ENCODE data around the gene GPR35. TPM values are rescaled to one million over a fixed set of nuclear protein-coding genes. Genes with fewer than 3 reads are reported as not detected.
"Not testable (repeated sequence)": the region's sequence is repeated elsewhere in the genome, so short reads cannot be mapped to it uniquely, and the experiment has no call there.

GPR35 gene
- total RNA-seq, 1 experiment from 2014 or later, result 2.7 TPM

DNA sequence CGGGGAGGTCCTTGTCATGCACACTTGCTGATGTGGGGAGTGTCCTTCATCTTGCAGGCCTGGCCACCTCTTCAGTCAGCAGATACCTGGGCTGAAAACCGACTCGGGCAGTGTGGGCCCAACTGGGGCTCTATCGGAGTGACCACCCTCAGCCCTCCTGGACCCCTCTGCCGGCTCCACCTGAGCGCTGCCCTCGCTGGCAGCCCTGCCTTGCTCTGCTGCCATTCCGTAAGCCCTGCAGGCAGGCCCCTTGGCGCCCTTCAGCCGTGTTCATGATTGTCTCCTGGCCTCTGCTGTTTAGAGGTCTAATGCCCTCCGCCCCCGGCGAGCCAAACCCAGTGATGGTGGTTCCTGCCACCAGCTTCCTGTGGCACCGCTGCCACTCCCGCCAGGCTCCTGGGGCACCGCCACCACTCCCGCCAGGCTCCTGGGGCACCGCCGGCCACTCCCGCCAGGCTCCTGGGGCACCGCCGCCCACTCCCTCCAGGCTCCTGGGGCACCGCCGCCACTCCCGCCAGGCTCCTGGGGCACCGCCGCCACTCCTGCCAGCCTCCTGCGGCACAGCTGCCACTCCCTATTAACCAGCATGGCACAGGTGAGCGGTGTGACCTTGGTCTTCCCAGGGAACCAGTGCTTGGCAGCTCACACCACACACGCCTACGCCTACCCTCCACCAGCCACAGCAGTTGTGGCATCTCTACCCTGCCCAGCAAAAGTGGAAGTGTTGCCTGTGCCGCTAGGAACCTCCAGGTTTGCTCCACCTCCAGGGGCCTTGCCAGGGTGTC is 22.8 kb upstream of the GPR35 start:
- DNase-seq (ENCODE audit: low spot score), result no peak

DNA sequence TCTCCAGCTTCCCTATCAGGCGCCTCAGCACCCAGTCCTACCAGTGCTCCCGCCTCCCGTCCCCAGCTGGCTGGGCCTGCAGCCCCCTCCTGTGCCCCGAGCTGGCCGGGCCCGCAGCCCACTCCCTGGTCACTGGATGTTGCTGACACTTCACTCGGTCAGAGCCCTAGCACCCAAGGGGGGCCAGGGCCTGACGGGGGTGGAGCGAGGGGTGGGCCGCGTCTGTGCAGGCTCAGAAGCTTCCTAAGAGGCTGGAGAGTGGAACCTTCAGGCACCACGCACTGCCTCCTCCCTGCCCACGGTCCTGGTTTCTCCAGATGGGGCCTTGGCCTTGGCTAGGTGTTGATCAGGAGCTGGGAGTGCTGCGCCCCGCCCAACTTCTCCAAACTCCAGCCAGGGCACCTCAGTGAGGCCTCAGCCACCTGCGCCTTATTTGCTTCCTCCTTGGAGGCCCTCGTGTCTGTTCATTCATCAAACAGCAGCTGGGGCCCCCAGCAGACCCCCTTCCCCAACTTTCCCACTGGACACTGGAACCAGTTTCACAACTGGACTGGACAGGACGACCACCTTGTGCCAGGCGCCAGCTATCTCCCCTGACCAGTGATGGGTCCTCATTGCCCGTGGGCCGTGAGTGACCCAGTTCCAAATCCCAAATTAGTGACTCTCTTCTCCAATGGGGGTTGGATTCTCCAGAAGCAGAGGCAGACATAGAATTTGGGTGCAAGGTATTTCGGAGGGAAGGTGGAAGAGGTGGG is 22.0 kb upstream of the GPR35 start:
- DNase-seq (ENCODE audit: low spot score), result no peak

DNA sequence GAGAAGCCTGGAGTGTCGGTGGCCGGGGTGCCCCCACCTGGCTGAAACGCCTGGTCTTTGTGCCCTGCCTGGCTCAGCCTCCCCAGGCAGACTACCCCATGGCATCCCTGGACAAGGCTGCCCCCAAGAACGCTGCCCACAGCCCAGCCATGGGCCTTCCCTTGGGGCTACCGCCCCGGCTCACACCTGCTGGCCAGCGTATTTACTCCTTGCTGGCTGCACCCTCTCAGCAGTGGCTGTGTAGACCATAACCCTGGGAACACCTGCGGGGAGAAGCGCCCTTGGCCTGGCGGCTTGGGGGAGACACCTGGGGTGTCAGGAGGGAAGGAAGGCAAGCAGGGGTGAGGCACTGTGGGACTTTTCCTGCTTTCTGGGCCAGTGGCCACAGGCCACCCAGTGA is 21.4 kb upstream of the GPR35 start:
- no peak for DNase-seq (ENCODE audit: low spot score)

DNA sequence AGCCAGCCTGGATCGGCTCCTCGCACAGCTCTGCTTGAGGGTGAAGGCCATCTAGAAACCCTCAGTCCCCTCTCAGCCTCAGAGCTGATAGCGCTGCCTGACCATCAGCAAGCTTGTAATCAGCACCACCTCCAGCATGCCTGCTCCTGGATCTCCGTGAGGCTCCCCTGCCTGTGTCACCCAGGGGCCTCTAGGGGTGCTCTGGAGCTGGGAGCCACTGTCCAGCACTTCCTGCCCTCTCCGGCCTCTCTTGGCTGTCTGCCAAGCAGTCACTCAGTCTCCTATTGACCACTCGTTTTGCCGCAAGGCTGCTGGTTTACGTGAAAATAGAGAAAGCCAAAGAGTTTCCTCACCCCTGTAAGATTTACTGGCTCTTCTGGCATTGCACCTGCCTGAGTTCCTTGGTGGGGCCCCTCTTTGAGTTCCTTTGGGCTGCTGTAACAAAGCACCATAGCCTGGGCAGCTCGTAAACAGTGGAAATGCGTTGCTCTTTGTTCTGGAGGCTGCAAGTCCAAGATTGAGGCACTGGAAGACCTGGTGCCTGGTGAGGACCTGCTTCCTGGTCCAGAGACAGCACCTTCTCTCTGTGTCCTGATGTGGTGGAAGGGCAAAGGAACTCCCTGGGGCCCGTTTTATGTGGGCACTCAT is 20.9 kb upstream of the GPR35 start:
- DNase-seq (ENCODE audit: low spot score), result peak; percentile 88

DNA sequence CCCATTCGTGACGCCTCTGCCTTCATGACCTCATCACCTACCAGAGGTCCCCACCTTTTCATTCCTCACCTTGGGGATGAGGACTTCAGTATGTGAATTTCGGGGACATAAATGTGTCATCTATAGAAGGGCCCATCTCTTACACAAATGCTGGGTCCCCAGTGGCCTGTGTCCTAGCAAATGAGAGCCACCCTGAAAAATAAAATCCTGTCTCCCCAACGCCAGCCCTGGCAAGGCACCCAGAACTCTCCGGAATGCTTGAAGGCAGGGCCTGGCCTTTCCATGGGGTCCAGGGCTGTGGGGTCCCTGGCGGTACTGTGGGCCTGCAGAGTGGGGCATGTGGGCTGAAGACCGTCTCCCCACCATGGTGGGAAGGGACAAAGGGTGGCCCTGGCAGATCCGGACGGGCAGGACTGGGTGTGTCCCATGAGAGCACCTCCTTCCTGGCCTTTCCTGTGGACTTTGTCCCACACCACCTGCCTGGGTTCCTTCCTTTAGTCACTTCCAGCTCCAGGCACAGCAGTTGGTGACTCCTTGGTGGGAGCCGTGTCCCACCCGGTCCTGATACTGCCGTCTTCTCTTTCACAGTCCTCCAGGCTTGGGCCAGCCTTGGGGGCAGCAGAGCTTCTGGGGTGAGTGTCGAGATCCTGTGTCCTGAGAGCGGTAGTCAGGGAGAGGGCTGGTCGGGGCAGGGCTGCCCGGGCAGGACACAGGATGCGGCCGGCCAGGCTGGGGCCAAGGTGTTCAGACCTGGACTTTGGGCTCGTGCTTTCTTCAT is 20.2 kb upstream of the GPR35 start:
- DNase-seq (ENCODE audit: low spot score), result no peak

DNA sequence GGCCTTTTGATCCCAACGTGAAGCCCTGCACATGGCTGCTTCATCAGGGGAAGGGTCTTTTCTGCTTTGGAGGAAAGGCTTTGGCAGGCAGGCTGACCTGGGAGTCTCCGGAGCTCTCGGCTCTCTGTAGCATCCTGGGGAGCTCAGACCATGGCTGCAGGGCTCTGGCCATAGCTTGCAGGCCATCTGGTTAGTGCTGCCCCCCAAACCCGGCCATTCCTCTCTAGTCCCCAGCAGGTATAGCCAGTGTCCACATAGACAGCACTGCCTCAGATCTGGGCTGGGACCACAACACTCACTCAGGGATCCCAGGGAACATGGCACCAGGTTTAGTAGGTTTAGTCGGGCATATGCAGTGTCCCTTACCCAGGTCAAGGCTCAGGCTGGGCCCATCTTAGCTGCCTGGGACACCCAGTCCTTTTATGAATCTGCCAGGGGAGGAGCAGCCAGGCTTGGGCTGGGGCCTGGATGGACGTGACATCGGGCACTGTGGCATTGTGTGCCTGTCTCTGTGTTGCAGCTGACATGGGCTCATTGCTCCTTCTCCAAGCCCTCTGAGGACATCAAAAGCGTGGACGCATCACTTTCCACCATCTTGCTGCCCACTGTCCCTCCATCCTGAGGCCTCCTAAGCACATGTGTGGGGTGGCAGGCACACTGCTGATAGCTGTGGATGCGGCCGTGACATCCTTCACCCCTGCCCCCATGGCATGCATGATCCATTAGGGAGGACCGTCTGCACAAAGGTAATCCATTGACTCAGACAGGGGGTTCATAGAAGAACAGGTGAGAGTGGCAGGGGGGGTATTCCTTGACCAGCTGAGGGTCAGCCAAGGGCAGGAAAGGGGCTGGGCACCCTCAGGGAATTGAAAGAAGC is 19.2 kb upstream of the GPR35 start:
- no peak for DNase-seq (ENCODE audit: low spot score)

DNA sequence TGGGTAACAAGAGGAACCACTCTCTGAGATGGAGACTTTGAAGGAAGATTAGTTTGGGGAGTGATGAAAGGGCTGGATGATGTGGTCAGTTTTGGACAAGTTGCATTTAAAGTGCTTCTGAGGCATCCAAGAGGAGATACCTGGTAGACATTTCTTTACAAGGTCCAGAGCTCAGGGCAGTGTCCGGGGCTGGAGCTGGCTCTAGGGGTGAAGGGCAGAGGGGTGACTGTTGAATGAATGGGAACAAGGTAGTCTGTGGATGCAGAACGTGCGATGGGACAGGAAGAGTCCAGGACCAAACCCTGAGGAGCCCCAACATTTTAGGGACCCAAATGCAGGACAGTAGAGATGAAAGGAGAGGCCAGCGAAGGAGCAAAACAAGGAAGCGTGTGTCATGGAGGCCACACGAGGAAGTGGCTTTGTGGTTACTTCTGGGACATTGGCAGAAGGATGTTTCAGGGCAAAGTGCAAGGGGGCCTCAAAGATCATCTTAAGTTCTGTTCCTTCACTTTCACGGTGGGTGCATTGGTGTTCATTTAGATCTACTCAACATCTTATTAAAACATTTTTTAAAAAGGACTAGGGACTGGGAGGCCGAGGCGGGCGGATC is 13.6 kb upstream of the GPR35 start:
- no peak for DNase-seq (ENCODE audit: low spot score)

DNA sequence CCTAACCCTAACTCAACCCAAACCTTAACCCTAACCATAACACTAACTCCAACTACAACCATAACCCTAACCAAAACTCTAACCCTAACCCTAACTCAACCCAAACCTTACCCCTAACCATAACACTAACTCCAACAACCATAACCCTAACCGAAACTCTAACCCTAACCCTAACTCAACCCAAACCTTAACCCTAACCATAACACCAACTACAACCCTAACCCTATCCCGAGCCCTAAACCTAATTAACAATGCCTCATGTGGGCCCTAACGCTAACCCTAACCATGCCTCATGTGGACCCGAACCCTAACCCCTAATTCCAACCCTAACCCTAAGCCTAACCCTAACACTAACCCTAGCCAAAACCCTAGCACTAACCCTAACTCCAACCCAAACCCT is 11.5 kb upstream of the GPR35 start:
- DNase-seq (ENCODE audit: low spot score), result no peak

DNA sequence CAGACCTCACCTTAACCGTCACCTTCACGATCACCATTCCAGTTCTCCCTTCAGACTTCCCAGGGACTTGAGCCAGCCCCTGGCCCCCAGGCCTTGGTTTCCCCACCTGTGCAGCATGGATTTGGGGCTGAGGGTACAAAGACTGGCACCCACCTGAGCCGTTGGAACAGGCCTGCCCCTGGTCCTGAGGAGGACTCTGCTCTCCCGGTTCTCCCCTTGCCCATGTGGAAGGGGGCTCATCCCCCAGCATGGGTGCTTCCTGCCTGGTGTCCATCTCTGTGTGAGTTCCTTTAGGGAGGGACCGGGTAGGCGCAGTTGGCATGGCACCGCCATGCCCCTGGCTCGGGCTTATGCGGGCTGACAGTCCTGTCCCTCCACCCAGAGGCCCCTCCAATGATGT is 10.9 kb upstream of the GPR35 start:
- no peak for DNase-seq (ENCODE audit: low spot score)

DNA sequence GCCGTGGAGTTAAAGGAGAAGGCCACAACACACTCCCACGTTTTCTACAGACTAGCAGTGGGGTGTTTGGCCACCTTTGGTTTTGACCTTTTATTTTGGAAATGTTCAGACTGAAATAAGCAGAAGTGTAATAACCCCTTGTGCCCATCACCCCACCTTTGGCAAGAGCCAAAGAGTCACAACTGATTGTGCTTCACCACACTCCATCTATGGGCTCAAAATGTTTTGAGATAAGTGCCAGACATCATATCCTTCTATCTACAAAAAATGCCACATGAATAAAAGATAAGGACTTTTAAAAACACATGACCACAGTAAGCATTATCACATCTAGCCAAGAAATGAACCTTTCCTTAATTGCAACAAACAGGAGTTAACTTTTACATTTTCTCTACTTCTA is 9.9 kb upstream of the GPR35 start:
- no peak for DNase-seq (ENCODE audit: low spot score)

DNA sequence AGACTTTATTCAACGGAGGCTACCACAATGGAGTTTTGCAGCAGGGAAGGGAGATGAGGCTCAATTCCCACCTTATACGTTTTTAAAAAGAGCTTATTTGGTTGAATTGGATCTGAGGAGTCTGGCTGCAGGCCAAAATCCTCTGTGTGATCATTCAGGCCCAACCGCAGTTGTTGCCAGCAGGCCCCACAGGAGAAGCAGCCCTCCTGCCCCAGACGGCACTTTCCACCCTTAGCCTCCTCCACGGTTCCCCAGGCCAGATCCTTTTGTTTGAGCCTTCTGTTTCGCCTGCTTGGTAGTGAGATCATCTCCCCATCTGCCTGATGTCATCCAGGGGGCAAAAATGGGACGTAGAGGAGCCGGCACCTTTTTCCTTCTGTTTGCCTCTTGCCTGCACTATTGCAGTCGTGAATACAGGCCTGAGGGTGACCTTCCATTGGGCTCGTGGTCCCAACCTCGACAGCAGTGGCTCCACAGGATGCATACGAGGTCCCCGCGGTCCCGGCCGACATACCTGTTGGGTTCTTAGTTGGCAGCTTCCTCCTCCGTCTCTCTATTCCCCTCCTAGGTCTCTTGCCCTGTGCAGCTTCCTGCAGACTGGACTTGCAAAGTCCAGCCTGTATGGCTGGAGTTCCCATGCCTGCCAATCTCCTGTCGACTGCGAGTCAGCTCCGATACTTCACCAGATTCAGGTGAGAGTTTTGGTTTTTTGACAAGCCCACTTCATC is 9.3 kb upstream of the GPR35 start:
- DNase-seq (ENCODE audit: low spot score), result no peak

DNA sequence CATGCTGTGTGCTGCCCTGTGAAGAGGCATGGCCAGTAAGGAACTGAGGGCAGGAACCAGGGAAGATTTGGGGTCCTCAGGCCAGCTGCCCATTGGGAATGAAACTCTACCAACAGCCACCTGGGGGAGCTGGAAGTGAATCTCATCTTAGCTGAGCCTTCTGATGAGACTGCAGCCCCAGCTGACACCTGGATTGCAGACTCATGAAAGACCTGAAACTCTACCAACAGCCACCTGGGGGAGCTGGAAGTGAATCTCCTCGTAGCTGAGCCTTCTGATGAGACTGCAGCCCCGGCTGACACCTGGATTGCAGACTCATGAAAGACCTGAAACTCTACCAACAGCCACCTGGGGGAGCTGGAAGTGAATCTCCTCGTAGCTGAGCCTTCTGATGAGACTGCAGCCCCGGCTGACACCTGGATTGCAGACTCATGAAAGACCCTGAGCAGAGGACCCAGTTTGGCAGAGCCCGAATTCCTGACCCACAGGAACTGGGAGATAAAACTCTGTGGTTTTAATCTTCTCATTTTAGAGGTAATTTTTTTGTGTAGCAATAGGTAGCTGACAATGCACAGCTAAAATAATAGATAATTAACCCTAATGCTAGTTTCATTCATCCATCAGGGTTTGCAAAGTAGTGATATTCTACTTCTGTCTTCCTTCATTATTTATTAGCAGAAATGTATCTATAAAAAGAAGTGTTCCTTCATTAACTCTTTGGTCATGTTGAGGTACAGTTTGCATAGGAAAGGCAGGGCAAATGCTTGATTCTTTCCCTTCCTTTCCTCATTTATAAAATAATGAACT is 8.2 kb upstream of the GPR35 start:
- DNase-seq (ENCODE audit: low spot score), result not testable (repeated sequence)

DNA sequence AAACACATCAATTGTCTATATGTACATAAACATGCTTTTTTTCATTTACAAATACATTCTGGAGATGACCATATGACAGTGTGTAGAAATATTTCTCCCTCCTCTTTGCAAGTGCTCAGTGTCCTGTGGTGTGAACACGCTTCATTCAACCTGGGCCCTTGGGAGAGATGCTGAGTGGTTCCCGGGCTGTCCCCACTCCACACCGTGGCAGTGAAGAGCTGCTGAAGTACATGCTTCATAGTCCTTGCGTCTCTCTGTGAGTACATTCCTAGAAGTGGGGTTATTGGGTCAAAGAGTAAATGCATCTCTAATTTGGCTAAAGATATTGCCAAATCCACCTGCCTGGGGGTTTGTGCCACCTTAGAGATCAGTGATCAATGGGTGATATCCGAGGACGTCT is 6.5 kb upstream of the GPR35 start:
- no peak for DNase-seq (ENCODE audit: low spot score)

DNA sequence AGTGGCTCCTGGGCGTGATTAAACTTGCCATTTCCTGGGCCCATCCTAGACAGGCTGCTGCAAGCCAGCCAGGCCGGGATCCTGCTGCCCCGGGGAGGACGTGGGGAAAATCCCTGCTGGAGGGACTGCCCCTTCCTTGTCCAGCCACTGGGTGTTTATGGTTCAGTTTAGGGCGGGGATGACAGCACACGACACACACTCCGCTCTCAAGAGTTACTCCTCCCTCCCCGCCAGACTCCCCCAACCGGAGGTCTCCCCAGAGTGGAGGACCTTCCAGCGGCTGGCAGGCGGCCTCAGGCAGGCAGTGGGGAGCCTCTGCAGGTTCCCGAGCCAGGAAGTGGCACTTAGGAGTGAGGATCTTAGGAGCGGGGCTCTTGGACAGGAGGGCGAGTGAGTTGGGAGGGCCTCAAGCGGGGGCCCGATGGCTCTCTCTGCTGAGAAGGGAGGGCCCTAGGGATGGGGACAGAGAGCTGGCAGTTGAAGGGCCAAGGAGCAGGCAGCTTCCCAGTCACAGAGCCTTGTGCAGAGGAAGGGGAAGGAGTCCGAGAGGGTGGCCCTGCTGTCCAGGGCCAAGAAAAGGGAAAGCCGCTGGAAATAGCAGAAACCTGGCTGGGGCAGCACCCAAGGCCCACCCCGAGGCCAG is 5.7 kb upstream of the GPR35 start:
- no peak for DNase-seq (ENCODE audit: low spot score)

DNA sequence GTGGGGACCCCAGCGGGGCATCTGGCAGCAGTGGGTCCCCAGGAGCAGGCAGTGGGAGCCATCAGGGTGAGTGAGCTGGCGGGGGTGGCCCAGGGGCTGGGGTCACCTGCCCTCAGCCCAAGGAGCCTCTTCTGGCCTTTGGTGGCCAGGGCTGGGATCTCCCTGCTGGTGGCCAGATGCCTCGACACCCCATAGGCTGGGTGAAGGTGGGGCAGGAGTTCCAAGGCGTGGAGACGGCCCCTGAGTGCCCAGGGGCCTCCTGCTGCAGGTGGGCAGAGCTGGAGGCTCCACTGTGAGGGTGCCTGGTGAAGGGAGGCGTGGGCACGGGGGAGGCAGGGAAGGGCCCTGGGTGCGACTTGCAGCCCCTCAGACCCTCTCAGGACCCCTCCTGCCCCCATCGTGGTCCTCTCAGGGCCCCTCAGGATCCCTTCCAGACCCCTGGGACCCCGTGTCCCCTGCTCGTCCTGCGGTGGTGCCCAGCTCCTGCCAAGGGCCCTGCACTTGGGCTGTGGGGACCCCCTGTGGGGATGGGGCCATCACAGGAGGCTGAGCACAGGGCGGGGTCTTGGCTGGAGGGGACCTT is 5.0 kb upstream of the GPR35 start:
- DNase-seq (ENCODE audit: low spot score), result no peak

DNA sequence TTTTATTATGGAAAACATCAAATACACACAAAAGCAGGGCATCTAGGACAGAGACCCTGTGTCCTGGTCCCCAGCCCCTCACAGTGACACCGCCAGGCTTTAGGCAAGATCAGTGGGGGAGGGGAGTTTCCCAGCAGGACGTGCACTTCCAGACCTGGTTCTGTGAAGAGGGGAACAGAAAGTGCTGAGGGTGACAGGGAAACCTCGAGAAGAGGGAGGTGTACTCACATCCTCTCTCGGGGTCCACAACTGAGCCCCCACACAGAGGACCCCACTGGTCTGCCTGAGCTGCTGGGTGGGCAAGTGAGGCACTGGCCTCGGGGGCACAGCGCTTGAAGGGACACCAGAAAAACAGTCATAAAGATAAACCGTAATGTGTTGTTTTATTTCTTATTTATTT is 4.4 kb upstream of the GPR35 start:
- DNase-seq (ENCODE audit: low spot score), result no peak

DNA sequence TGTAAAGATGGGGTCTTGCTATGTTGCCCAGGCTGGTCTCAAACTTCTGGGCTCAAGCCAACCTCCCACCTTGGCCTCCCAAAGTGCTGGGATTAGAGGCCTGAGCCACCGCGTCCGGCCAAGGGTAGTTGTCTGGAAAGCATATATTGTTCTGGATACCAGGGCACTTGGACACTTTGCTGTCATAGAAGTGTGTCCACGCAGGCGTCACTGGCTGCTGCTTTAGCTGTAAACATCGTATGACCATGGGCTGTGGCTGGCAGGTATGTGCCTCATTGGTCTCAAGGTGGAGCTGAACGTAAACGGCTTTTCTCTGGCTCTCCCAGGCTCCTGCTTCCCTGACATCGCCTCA is 3.2 kb upstream of the GPR35 start:
- no peak for DNase-seq (ENCODE audit: low spot score)

DNA sequence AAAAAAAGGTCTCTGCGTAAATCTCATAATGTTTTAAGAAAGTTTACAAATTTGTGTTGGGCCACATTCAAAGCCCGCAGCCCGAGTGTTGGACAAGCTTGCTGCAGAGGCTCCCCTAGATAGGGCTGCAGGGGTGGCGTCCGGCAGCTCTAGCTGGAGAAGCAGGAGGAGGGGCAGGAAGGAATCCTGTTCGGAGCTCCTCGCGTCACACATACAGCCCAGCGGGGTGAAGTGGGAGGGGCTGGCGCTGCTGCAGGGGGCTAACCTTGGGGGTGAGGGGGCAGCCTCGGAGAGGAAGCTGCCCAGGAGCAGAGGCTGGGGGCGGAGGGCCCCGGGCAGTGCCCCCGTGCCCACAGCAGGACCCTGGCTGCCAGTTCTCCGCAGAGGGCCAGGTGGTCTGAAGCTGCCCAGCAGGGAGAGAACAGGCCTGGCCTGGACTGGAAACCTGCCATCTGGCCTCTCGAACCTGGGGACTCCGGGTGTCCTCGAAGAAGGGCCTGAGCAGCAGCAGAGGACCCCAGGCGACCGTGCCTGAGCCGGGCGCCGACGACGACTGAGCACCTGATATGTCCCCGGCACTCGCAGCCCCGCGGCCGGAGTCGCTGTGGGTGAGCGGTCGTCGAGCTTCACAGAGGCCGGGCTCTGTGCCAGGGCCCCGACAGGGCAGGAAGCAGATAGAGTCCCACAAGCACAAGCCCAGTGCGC is 2.6 kb upstream of the GPR35 start:
- no peak for DNase-seq (ENCODE audit: low spot score)

Measured in A172 (cell line).